Fibroblast of villous mesenchyme (primary cell): ENCODE results near the gene CTXN1. TPM values are rescaled to one million over a fixed set of nuclear protein-coding genes. Genes with fewer than 3 reads are reported as not detected.

Source experiments
- DNase-seq: peaks from one replicate; pipeline ENCODE4 v3.0.0-alpha.2; 2010; ENCODE audit warnings: low read depth
- H3K4me3 ChIP-seq: 2 replicates; pipeline ENCODE4 v1.5.1; 2011; ENCODE audit warnings: low read depth, mild to moderate bottlenecking, low read length
- total RNA-seq: library from RNA; depleted of rRNA; stranded (reverse); fragments of >200 nt; gene quantifications from 2 replicates; pipeline ENCODE4 v1.2.3, GENCODE V29; 2012
- TF ChIP-seq, protein P1 (sequence below): IDR thresholded peaks from 2 replicates; pipeline ENCODE4 v1.5.1; 2012; ENCODE audit warnings: low read depth, mild to moderate bottlenecking, low read length; ENCODE audit not compliant: insufficient read depth

The CTXN1 gene
- total RNA-seq, 1 donor, result 3.0 TPM

DNA sequence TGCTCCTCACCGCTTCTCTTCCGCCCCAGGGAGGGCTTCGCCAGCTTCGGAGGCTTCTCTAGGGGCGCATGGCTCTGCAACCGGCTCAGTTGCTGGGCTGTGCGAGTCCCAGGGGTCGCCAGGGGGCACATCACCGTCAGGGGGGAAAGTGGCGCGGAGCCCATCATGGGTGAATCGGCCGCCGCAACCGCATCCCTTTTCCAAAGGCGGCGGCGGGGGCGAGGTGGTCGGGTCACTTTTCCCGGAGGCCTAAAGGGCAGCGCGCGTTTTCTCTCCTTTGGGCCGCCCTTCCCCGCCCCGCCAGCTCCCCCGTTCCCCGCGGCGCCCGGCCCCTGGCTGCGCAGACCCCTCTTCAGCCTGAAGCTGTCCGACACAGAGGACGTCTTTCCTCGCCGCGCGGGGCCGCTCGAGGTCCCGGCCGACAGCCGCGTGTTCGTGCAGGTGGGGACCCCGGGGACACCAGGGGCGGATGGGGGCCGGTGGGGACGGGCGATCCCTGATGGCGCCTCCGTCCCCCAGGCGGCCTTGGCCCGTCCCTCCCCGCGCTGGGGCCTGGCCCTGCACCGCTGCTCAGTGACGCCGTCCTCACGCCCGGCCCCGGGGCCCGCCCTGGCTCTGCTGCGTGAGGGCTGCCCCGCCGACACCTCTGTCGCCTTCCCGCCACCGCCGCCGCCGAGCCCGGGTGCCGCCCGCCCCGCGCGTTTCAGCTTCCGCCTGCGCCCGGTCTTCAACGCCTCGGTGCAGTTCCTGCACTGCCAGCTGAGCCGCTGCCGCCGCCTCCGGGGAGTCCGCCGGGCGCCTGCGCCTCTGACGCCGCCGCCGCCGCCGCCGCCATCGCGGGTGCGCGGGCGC lies 9.6 kb downstream of the CTXN1 start:
- TF ChIP-seq, protein P1, sequence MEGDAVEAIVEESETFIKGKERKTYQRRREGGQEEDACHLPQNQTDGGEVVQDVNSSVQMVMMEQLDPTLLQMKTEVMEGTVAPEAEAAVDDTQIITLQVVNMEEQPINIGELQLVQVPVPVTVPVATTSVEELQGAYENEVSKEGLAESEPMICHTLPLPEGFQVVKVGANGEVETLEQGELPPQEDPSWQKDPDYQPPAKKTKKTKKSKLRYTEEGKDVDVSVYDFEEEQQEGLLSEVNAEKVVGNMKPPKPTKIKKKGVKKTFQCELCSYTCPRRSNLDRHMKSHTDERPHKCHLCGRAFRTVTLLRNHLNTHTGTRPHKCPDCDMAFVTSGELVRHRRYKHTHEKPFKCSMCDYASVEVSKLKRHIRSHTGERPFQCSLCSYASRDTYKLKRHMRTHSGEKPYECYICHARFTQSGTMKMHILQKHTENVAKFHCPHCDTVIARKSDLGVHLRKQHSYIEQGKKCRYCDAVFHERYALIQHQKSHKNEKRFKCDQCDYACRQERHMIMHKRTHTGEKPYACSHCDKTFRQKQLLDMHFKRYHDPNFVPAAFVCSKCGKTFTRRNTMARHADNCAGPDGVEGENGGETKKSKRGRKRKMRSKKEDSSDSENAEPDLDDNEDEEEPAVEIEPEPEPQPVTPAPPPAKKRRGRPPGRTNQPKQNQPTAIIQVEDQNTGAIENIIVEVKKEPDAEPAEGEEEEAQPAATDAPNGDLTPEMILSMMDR, result no peak
- peak overlapping the region; percentile 52 for H3K4me3 ChIP-seq
- DNase-seq, result peak; percentile 11

DNA sequence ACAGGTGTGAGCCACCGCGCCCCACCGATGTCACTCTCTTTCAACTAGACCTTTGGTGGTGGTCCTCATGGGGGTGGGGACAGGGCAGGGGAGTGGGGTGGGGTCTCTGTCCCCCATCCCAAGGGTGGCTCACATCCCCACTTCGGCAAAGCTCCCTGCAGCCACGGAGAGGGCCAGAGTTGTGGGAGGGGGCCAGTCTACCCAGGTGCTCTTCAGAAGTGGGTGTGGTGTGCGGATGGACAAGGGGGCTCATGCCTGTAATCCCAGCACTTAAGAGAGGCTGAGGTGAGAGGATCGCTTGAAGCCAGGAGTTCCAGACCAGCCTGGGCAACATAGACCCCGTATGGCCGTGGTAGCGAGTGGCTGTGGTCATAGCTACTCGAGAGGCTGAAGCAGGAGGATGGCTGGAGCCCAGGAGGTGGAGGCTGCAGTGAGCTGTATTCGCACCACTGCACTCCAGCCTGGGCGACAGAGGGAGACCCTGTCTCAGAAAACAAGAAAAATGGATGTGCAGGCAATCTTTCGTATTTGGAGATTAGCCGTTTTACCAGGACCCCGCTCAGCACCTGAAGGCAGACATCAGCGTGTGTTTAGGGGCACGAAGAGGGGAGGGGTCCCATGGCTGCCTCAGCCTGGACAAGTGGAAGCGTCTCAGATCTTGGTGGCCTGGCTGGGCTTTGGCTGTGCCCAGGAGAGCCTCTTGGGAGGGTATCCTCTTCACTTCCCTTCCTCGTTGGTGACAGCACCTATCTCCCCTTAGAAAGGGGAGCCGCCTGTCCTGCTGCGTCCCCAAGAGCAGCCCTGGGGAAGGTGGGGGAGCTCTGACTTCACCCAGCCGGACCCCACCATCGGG lies 10.5 kb downstream of the CTXN1 start:
- DNase-seq, result no peak
- peak overlapping the region; percentile 52 for H3K4me3 ChIP-seq
- TF ChIP-seq, protein P1, result no peak

DNA sequence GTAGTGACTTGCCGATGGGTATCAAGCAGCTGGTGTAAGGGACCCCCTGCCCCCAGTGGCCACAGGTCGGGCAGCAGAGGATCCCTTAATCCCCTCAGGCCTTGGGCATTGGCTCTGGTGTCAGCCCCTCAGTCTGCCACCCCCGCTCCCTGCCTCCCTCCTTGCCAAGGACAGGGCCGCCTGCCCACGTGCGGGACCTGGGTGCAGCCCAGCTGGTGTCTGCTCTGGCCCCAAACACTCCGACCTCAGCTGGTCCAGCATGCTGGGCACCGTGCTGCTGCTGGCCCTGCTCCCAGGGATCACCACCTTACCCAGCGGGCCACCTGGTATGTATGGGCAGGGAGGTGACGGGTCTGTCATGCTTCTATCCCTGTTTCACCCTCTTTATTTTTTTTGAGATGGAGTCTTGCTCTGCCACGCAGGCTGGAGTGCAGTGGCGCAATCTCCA lies 11.3 kb downstream of the CTXN1 start, which contains the start of gene TGFBR3L:
TGFBR3L (plus strand) TSS at position 233 of the 448 bp plus-strand sequence.
- H3K4me3 ChIP-seq, result no peak within 1 kb of the TSS
- TF ChIP-seq, protein P1, result no peak
- no peak for DNase-seq

DNA sequence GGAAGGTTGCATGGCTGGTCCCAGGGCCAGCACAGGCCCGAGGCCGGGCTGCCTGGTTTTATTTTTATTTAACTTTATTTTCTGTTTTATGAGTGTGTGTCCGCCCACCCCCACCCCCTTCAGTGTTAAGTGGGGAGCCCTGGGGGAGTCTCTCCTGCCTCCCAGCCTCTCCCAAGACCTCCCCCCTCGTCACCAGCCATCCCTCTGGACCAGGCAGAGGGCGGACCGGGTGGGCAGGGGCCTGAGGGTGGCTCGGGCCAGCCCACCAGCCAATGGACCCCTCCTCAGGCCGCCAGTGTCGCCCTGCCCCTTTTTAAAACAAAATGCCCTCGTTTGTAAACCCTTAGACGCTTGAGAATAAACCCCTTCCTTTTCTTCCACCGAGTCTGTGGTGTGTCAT lies 11.8 kb downstream of the CTXN1 start:
- TF ChIP-seq, protein P1, result no peak
- no peak overlapping the region for H3K4me3 ChIP-seq
- no peak for DNase-seq

DNA sequence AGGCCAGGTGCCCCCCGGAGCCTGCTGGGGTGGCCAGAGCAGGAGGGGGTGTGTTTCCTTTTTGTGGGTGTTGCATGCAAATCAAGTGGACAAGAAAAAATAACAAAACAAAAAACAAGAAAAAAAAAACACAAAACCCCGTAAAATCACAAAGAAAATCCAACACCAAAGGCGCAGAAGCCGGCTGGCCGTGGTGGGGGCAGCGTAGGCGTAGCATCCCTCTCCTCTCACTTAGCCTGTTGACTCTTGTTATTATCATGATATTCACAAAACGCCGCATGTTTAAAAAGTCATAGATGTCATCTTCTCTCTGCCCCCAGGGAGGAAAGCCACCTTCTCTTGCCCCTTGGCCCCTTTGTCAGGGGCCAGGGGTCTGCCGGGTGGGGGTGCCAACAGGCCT lies 12.3 kb downstream of the CTXN1 start:
- DNase-seq, result no peak
- TF ChIP-seq, protein P1, result no peak
- no peak overlapping the region for H3K4me3 ChIP-seq

DNA sequence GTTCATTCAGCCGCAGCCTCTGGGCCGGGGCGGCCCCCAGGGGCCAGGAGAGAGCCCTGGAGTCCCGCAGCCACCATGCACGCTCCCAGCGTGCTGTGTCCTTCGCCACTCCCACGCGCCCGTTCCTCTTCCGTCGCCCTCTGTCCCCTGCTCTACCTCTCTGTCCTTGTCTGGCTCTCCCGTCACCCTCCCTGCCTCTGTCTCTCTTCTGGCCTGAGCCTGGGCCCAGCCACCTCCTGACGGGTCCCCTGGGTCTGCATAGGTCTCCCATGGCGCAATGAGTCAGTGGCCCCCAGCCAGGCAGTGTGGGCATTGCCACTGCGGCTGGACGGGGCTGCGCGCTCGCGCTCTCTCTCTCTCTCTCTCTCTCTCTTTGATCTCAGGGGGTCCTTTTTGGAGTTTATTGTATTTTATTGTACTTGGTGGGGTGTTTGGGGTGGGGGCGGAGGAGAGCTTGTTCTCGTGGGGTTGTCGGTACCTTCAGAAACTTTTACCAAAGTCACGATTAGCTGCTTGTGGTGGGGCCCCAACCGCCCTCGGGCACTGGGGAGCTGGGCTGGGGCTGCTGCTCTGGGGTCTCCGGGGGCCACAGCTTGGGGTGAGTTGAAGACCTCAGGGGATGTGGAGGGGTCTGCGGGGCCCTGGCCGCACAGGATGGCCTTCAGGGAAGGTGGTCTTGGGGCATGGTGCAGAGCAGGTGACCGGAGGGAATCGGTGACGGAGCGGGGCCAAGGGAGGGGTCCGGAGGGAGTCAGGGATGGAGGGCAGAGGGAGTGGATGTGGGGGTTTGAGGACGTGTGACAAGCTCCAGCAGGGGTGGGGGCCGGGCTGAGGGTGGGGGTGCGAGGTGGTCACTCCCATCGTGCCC lies 13.0 kb downstream of the CTXN1 start:
- TF ChIP-seq, protein P1, result no peak
- no peak overlapping the region for H3K4me3 ChIP-seq
- DNase-seq, result no peak
